AG04450 (cell line): ENCODE results near the gene SLC2A4. TPM values are rescaled to one million over a fixed set of nuclear protein-coding genes. Genes with fewer than 3 reads are reported as not detected.

Source experiments
- CTCF ChIA-PET: fragments of 300-600, 350-600 bp; formaldehyde crosslinking; extraction: SDS; loops from one replicate; lab custom pipeline; 2022; ENCODE audit warnings: antibody characterized with exemption, inconsistent platforms; lab: Charles Lee
- POLR2A ChIA-PET: fragments of 350-600 bp; formaldehyde crosslinking; extraction: SDS; loops from one replicate; lab custom pipeline; 2021; ENCODE audit warnings: antibody characterized with exemption, inconsistent platforms; lab: Yijun Ruan, JAX
- DNase-seq: peaks from one replicate; pipeline ENCODE4 v3.0.0-alpha.2; 2011; ENCODE audit warnings: low read depth, low spot score
- H3K27ac ChIP-seq: one replicate; pipeline ENCODE4 v1.5.1; 2012; ENCODE audit warnings: low read depth, low read length, control low read depth
- H3K27me3 ChIP-seq: one replicate; pipeline ENCODE4 v1.6.0; 2012; ENCODE audit warnings: low read length; ENCODE audit not compliant: control insufficient read depth, insufficient read depth
- H3K4me3 ChIP-seq: 2 replicates; pipeline ENCODE4 v1.5.1; 2011; ENCODE audit warnings: mild to moderate bottlenecking, low read depth, low read length, control low read depth
- H3K9me3 ChIP-seq: 2 replicates; pipeline ENCODE4 v1.5.1; 2012; ENCODE audit warnings: low read length; ENCODE audit not compliant: control insufficient read depth, insufficient read depth
- CTCF ChIP-seq: IDR thresholded peaks from 2 replicates; pipeline ENCODE4 v1.5.1; 2011; ENCODE audit warnings: low read depth, low read length, control low read depth, inconsistent platforms
- polyA plus RNA-seq: library from polyadenylated mRNA; depleted of rRNA; stranded (reverse); fragments of >200 nt; gene quantifications from 2 replicates; pipeline ENCODE4 v1.2.3, GENCODE V29; 2011

The SLC2A4 gene
- polyA plus RNA-seq, 1 experiment, result 0.21 TPM

- no peak for DNase-seq
- no peak overlapping the region for H3K4me3 ChIP-seq
- H3K27me3 ChIP-seq, result no peaks in the 10 kb centered on the region
- ChIA-PET CTCF (no interaction called here), POLR2A (no interaction called here)
- H3K9me3 ChIP-seq, result no peaks in the 10 kb centered on the region; the same call in 1 of the 2 replicates
- TF ChIP-seq CTCF, result no peak
- no peak overlapping the region for H3K27ac ChIP-seq
Measured at GRCh38 chr17:7248796-7249195, 32.7 kb upstream of the SLC2A4 start.

DNA sequence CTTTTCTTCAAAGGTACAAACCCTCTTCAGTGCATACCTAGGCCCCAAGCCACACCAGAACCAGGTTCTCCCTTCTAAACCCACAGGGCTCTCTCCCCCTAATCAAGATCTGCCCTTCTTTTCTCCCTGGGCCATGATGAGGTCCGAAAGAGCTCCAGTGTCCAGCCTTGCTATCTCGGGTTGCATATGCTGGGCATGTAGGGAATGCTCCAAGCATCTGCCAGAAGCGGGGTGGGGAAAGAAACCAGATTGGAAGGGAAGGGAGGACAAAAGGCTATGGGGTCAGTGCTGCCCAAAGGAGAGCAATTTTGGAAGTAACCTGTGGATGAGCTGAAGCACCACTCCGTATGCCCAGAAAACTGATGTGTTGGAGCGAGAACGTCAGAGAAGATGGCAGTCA lies 32.3 kb upstream of the SLC2A4 start:
- Histone ChIP-seq H3K27ac (no peak overlapping the region), H3K27me3 (no peaks in the 10 kb centered on the region), H3K4me3 (0 out of 2 replicates have a peak overlapping the region, but pooled peaks have one; percentile 17), H3K9me3 (no peaks in the 10 kb centered on the region; the same call in 1 of the 2 replicates)
- no peak for DNase-seq
- ChIA-PET CTCF (interaction anchor here (0.6 to 1.2 kb wide), 4 partner anchors 27 to 1248 kb away, joined by 3 to 4 read pairs (median 4); no protein-coding TSS in a partner anchor), POLR2A (no interaction called here)
- TF ChIP-seq CTCF, result no peak

GRCh38 chr17:7249830-7250229 lies 31.7 kb upstream of the SLC2A4 start:
- TF ChIP-seq CTCF, result no peak
- Histone ChIP-seq H3K27me3 (no peaks in the 10 kb centered on the region), H3K9me3 (no peaks in the 10 kb centered on the region; the same call in 1 of the 2 replicates), H3K27ac (peak overlapping the region; percentile 11), H3K4me3 (peak overlapping the region; percentile 93)
- no peak for DNase-seq
- ChIA-PET POLR2A (no interaction called here), CTCF (interaction anchor here (0.6 to 1.2 kb wide), 4 partner anchors 28 to 1249 kb away, joined by 3 to 4 read pairs (median 4); no protein-coding TSS in a partner anchor)

- TF ChIP-seq CTCF, result no peak
- Histone ChIP-seq H3K27me3 (no peaks in the 10 kb centered on the region), H3K27ac (peak overlapping the region; percentile 52), H3K9me3 (no peaks in the 10 kb centered on the region; the same call in 1 of the 2 replicates), H3K4me3 (peak overlapping the region; percentile 93)
- no peak for DNase-seq
- POLR2A ChIA-PET, result interaction anchor here (0.6 to 1.6 kb wide), 4 partner anchors 9 to 60 kb away, joined by 3 to 18 read pairs (median 7); partner anchors contain the start of genes ACADVL, DLG4, DVL2 and GABARAP
- CTCF ChIA-PET, result interaction anchor here (0.9 kb wide), 1 partner anchor 8 kb away, joined by 6 read pairs; the partner anchor contains the start of gene GABARAP
Measured at GRCh38 chr17:7250695-7251627, 30.6 kb upstream of the SLC2A4 start.
